Left forelimb (tissue), 1 donor: ENCODE results near the gene TMEM170B.

Source experiments
- DNase-seq: peaks from one replicate; pipeline ENCODE4 v3.0.0-alpha.2; 2018; ENCODE audit warnings: low spot score

TMEM170B gene

DNA sequence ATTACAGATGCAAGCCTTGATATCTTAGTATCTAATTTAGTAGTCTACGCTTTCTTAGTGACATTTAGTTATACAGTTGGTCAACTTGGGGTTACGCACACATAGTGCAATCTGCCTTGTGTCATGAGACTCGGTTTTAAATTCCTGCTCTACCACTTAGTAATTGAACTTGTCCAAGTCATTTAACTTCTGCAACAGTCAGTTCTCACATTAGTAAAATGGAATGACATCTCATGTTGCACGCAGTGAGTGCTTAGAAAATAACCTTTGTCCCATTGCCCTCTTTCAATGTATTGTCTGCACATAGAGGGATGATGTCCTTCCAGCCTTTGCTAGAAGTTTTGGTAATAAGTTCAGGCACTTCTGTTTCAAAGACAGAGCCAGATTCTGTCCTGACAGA, 48.6 kb downstream of the TMEM170B start:
- no peak for DNase-seq

DNA sequence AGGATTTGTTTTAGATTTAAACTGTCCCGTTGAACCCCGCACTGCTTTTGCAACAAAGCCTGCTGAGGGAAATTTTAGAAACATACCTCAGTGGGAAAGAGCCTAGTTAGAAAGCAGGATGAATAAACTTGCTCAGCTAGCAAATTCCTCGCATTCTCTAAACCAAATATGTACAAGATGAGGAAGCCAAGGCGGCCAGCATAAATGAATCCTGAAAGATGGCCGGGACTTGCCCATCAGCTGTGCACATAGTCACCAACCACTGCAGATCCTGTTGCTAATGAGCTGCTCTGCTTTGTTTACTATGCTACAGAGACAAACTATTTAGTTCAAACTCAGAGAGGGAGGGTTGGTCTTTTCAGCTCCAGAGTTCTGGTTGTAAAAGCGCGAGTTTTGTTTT, 49.0 kb downstream of the TMEM170B start:
- no peak for DNase-seq

DNA sequence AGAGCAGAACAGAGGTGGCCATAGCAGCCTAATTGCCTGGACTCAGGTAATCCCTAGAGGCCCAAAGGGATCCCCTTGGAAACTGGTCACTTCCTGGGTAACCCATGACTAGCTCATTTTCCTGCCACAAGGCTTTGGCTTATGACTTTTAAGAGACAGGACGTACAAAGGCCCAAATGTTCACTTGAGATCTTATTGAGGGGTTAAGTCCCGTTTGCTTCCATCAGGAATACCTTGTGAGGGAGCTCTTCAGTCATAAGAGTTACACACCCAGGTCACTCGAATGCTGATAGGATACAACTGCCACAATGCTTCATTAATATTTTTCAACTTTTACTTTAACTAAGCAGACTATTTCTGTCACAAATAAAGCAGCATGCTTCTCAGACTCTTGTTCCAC, 51.7 kb downstream of the TMEM170B start:
- no peak for DNase-seq

DNA sequence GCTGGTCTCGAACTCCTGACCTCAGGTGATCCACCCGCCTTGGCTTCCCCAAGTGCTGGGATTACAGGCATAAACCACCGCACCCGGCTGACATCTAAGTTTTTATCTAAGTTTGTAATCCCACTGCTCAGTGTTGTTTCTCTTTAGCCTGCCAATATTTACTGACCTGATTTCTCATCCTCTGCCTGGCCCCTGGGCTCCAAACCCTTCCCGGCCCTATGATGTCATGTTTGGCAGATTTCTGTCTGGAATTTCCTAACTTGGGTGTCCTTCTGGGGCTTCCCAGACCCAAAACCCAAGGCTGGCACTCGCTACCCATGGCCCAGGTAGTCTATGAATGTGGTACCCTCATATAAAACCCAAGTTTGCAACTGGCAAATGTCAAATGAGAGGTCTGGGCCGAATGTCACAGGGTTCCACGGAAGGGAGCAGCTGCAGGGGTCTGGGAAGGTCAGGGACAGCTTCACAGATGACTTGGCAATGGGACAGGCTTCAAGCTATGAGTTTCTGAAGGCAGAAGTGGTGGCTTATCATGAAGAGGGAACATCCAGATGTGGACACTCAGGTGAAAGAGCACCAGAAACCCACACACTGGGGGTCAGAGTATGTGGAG, 54.9 kb downstream of the TMEM170B start:
- no peak for DNase-seq

DNA sequence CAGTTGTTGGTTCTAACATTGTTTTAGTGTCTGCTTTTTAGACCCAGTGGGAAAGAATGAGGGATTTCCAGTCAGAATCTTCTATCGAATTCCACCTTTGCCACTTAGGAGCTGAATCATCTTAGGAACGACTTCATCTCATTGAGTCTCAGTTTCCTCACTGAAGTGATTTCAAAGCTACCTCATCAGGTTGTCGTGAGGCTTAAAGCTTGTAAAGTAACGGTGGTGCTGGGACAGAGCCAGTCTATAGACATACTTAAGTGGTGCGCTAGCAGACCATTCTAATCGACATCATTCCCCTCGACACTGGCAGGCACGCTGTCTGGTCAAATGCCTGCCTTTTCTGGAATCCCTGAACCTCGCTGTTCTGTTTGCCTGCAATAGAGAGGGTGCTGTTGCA, 55.5 kb downstream of the TMEM170B start:
- no peak for DNase-seq

- no peak for DNase-seq
Observed at GRCh38 chr6:11595903-11596302, 58.4 kb downstream of the TMEM170B start.

DNA sequence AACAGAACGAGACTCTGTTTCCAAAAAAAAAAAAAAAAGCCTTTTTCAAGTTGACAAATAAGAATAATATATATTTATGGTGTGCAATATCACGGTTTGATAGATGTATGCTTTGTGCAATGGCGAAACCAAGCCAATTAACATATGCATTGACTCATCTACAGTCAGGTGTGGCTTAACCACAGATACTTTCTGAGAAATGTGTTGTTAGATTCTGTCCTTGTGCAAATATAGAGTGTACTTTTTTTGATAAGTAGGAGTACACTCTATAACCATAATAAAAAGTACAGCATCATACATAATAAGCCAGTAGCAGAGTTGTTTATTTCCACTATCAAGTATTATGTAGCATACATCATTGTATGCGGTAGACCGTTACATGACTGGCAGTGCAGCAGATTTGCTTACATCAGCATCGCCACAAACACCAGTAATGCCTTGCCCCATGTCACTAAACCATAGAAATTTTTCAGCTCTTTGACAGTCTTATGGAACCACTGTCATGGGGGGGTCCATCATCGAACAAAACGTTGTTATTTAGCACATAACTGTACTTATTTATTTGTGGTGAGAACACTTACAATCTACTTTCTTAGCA, 59.2 kb downstream of the TMEM170B start:
- DNase-seq: no peak

DNA sequence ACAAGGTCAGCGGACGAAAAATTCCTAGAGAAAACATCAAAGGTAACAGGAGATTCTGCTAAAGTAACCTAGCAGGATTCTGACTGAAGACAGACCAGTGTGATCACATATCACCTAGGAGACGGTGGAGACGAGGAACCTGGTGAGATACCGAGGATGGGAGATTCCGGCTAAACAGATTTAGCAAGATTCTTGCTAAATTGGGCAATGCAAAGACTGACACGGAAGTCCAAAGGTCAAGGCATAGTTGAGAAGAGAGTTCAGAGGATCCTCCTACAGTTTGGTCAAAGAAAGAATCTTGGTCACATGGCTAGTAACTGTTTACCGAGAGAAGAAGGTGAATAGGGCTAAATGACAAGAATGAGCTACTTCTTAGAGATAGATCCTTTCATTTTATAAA, 61.1 kb downstream of the TMEM170B start:
- DNase-seq: no peak

- DNase-seq: no peak
Observed at GRCh38 chr6:11600251-11600650, 62.7 kb downstream of the TMEM170B start.

DNA sequence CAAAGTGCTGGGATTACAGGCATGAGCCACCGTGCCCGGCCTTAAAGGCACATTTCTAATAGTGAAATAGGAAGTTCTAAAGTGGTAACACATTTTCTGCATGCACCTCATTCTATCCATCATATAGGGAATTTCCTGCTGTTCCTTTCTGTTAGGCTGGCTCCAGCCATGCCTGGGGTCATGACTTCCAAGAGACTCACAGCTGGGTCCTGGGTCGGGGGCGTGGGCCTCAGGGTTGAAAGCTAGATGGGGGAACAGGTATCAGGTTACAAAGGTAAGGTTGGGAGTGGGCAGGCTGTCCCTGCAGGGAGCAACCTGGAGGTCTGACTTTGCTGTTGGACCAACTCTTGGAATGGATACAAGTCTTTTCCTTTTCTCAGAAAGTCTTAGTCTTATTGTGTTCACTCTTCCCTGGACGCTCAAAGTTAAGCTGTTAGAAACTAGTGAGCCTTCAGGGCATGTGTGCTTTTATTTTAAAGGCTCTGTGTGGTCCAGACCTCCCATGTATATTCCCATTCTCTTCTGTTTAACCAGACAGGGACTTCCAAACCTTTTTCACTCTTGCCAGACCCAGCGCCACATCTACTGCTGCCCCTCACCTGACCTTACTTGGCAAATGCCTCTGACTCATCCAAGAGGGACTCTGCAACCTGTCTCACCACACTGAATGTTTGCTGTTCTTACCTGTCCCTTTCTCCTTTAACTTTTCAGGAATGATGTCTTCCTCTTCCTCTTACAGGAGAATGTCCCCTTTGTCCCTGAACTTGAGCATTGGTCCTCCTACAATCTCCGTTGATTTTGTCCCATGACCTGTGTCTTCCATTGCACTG, 64.4 kb downstream of the TMEM170B start:
- no peak for DNase-seq

GRCh38 chr6:11604215-11604614, 66.7 kb downstream of the TMEM170B start:
- DNase-seq: no peak

GRCh38 chr6:11604836-11605506, 67.4 kb downstream of the TMEM170B start:
- DNase-seq: no peak

GRCh38 chr6:11605507-11605905, 68.0 kb downstream of the TMEM170B start:
- no peak for DNase-seq

DNA sequence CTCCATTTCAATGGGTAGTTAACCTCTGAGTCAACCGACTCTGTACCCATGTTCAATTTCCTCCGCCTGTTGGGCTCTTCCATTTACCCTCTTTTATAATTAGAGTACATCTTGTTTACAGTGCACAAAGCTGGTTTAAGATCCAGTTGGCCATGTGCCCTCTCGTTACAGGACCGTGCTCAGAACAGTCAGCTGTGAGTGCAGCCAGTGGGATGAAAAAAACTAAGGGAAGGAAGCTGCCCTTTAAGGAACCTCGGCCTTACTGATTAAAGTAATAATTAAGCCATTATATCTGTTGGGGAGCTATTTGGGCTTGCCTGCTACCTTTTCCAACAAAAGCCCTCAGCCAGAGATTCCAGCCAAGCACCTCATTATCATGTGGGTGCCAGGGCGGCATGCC, 68.8 kb downstream of the TMEM170B start:
- DNase-seq: no peak

DNA sequence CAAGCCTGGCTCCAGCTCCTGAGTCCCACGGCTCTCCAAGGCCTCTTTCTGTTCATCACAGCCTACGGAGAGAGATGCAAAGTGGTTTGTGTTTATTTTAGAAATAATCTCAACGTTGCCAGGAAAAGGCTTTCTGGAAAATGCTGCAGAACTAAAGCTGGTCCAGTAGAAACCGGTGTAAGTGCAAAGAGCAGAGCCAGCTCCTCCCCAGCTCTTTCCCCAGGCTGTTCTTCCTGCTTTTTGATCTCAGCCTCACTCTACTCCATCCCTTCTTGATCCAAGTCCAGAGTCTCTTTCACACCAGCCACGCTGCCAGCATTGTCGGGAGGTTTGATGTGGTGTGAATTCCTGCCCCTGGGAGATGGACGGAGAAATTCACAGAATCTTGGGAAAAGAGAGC, 69.8 kb downstream of the TMEM170B start:
- DNase-seq: no peak

- DNase-seq: no peak
Observed at GRCh38 chr6:11608600-11609323, 71.2 kb downstream of the TMEM170B start.

DNA sequence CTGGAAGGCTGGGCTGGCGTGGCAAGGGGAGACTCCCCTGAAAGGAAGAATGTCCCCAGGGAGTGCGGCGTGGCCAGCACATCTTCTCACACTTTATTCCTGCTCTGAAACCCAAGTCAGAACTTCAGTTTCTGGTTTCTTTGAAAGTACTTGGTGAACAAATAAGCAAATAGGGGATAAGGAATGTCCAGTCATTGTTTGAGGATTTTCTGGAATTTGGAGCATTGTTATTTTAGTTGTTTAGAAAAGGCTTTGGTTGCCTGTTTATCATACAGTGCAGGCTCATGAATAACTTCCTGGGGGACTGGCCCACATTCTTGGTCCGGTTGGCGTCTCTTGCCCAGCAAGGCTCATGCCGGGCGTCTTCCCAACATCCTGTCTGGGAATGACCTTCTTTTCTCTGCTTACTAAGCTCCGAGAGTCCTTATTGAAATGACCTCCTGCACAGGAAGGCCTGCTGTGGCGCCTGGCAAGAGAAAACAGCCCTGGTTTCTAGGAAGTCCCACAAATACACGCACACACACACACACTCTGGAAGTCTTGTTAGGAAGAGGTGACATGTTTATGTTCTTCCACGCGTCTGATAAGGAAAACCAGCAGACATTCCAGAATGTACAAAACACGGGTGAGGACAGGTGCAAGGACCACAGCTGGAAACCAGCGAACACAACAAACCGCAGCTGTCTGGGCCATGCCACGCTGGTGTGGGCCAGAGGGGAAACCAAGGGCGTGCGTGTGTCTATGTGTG, 71.9 kb downstream of the TMEM170B start:
- DNase-seq: no peak

DNA sequence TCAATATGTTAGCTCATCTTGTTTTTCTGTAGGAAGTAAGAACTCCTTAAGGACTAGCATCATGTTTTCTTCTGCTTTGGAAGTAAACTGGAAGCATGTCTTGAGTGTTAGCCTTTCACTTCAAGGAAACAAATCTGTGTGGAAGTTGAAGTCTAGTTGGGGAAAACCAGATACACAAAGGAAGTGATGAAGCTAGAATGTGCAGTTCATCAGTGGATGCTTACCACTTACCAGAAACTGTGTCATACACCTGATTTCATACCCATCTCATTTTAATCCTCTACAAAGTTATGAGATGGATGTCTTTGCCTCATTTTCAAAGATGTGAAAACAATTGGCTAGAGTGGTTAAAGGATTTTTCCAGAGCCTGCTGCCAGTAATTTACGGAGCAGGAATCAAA, 75.8 kb downstream of the TMEM170B start:
- no peak for DNase-seq

- no peak for DNase-seq
Observed at GRCh38 chr6:11613858-11614257, 76.3 kb downstream of the TMEM170B start.

DNA sequence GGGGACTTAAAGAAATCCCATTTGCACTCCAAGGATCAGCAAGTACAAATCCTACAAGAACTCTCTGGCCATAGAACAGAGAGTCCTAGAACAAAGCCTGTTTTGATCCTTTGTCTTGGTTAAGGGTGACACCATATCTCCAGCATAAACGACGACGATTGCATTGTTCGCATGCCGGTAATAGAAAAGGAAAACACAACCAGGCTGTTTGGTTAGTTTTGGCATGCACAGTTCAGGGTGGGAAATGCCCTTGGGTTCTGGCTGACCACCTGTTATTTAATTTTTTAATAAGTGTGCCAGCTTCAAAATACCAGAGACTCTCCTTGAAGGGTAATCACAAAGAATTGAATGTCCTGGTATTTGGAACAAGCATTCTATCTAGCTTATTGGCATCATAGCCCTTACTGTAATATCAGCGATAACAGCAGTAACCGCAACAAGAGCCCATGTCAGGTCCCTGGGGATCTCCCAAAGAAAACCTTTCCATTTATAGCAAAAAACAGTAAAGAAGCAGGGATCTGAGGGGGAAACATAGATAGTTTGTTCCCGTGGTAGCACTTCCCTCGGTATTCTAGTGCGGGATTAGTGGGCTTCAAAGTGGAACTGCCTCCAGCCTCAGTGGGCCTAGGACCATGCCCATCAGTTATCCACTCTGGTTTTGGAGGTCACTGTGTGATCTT, 77.1 kb downstream of the TMEM170B start:
- no peak for DNase-seq

DNA sequence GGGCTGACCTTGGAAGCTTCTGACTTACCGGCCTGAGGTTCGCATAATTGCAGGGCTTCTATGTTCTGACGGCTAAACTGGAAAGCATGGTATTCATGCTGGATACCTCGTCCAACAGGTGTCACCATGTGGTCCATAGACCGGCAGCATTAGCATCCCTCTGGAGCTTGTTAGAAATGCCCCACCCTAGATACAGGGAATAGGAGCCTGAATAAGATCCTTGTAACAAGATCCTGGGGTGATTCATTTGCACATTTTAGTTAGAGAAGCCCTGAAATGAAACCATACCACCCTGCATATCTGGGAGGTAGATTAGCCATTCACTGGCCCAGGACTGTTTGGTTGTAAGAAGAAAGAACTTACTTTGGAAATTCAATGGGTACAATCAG, 77.7 kb downstream of the TMEM170B start:
- no peak for DNase-seq
